Mesodermal cell (in vitro differentiated cells): ENCODE data around the gene CNBD2.
"Not testable (repeated sequence)": the region's sequence is repeated elsewhere in the genome, so short reads cannot be mapped to it uniquely, and the experiment has no call there.

ENCODE experiments used
- H3K27ac ChIP-seq: 2 replicates; pipeline ENCODE4 v1.7.0; 2013; ENCODE audit warnings: mild to moderate bottlenecking, low read depth, low read length, moderate library complexity; ENCODE audit not compliant: severe bottlenecking
- H3K36me3 ChIP-seq: 2 replicates; pipeline ENCODE4 v1.7.1; 2013; ENCODE audit warnings: mild to moderate bottlenecking, low read length, moderate library complexity; ENCODE audit not compliant: control insufficient read depth, insufficient read depth
- H3K4me1 ChIP-seq: one replicate; pipeline ENCODE4 v1.7.1; 2013; ENCODE audit warnings: mild to moderate bottlenecking, low read length; ENCODE audit not compliant: insufficient read depth, control insufficient read depth, poor library complexity, severe bottlenecking
- H3K4me3 ChIP-seq: 2 replicates; pipeline ENCODE4 v1.7.0; 2013; ENCODE audit warnings: low read length, control low read depth, mild to moderate bottlenecking; ENCODE audit not compliant: insufficient read depth, poor library complexity, severe bottlenecking; ENCODE audit errors: extremely low read depth
- H3K9me3 ChIP-seq: 2 replicates; pipeline ENCODE4 v1.7.1; 2013; ENCODE audit warnings: mild to moderate bottlenecking, low read length, moderate library complexity; ENCODE audit not compliant: control insufficient read depth
- WGBS, 2 experiments: methylation state at CpG; one replicate each; pipeline ENCODE4 v1.1.5; 2013; ENCODE audit warnings: missing lambda C conversion rate in 2 of 2; ENCODE audit not compliant: insufficient coverage in 2 of 2; 5-methylcytosine and 5-hydroxymethylcytosine counted together

CNBD2 gene

GRCh38 chr20:36061754-36062153 is 93.4 kb downstream of the CNBD2 start:
- Histone ChIP-seq H3K36me3 (no peaks in the 10 kb centered on the region), H3K4me1 (peaks cover 14% of the 10 kb centered on the region), H3K4me3 (no peak overlapping the region), H3K27ac (no peak overlapping the region), H3K9me3 (no peaks in the 10 kb centered on the region)
- WGBS, 2 experiments, result 100% methylated on average over 1 of the region's 1 CpG

GRCh38 chr20:36062799-36063198 is 94.4 kb downstream of the CNBD2 start:
- Histone ChIP-seq H3K27ac (no peak overlapping the region), H3K9me3 (no peaks in the 10 kb centered on the region), H3K4me3 (no peak overlapping the region), H3K4me1 (peaks cover 14% of the 10 kb centered on the region), H3K36me3 (no peaks in the 10 kb centered on the region)
- WGBS, 2 experiments, result 83% methylated on average over 1 of the region's 1 CpG; no CpG with 5 or more reads in 1 of the 2 experiments

GRCh38 chr20:36063916-36064657 is 95.7 kb downstream of the CNBD2 start:
- H3K36me3 ChIP-seq, result no peaks in the 10 kb centered on the region
- WGBS, 2 experiments, result 18 to 23% methylated on average over 12 to 21 of the region's 26 CpGs

GRCh38 chr20:36064658-36065426 is 96.5 kb downstream of the CNBD2 start:
- Histone ChIP-seq H3K27ac (peak overlapping the region; percentile 79), H3K9me3 (no peaks in the 10 kb centered on the region), H3K4me1 (peaks cover 17% of the 10 kb centered on the region), H3K36me3 (no peaks in the 10 kb centered on the region), H3K4me3 (peak overlapping the region; percentile 36)
- 9 to 10% methylated on average over 60 to 61 of the region's 61 CpGs for WGBS, 2 experiments

More at GRCh38 chr20:36063916-36064657, 95.7 kb downstream of the CNBD2 start:
- Histone ChIP-seq H3K4me3 (peak overlapping the region; percentile 36), H3K9me3 (no peaks in the 10 kb centered on the region), H3K27ac (peak overlapping the region; percentile 79), H3K4me1 (peaks cover 14% of the 10 kb centered on the region)

- Histone ChIP-seq H3K4me3 (peak overlapping the region; percentile 36), H3K27ac (peak overlapping the region; percentile 79), H3K36me3 (no peaks in the 10 kb centered on the region), H3K9me3 (no peaks in the 10 kb centered on the region), H3K4me1 (peaks cover 20% of the 10 kb centered on the region)
- WGBS, 2 experiments, result 71 to 78% methylated on average over 20 to 24 of the region's 24 CpGs
Measured at GRCh38 chr20:36065427-36065998, 97.1 kb downstream of the CNBD2 start.

- no peak overlapping the region for H3K4me3 ChIP-seq
- WGBS, 2 experiments, result 82 to 86% methylated on average over 1 of the region's 2 CpGs
- H3K9me3 ChIP-seq, result no peaks in the 10 kb centered on the region
- H3K27ac ChIP-seq, result no peak overlapping the region
- peaks cover 20% of the 10 kb centered on the region for H3K4me1 ChIP-seq
- no peaks in the 10 kb centered on the region for H3K36me3 ChIP-seq
Measured at GRCh38 chr20:36066777-36067176, 98.4 kb downstream of the CNBD2 start.

GRCh38 chr20:36068526-36068925 is 100.1 kb downstream of the CNBD2 start:
- H3K36me3 ChIP-seq, H3K9me3 ChIP-seq, H3K4me3 ChIP-seq, H3K27ac ChIP-seq: not testable (repeated sequence)
- peaks cover 14% of the 10 kb centered on the region for H3K4me1 ChIP-seq
- WGBS, 2 experiments, result 96 to 97% methylated on average over 5 to 9 of the region's 11 CpGs

- H3K4me3 ChIP-seq, result no peak overlapping the region
- H3K36me3 ChIP-seq, result no peaks in the 10 kb centered on the region
- peaks cover 6% of the 10 kb centered on the region for H3K4me1 ChIP-seq
- H3K27ac ChIP-seq, result peak overlapping the region; percentile 41
- H3K9me3 ChIP-seq, result no peaks in the 10 kb centered on the region
- 28 to 39% methylated on average over 3 of the region's 8 CpGs for WGBS, 2 experiments
Measured at GRCh38 chr20:36070451-36070850, 102.1 kb downstream of the CNBD2 start.

- no peak overlapping the region for H3K27ac ChIP-seq
- 89 to 94% methylated on average over 1 of the region's 2 CpGs for WGBS, 2 experiments
- no peaks in the 10 kb centered on the region for H3K9me3 ChIP-seq
Measured at GRCh38 chr20:36071848-36072247, 103.5 kb downstream of the CNBD2 start.

GRCh38 chr20:36074983-36075382 is 106.6 kb downstream of the CNBD2 start:
- Histone ChIP-seq H3K36me3 (no peaks in the 10 kb centered on the region), H3K4me3 (no peak overlapping the region), H3K9me3 (peaks cover 5% of the 10 kb centered on the region), H3K4me1 (peaks cover 5% of the 10 kb centered on the region), H3K27ac (no peak overlapping the region)
- 77 to 92% methylated on average over 2 of the region's 2 CpGs for WGBS, 2 experiments

More at GRCh38 chr20:36071848-36072247, 103.5 kb downstream of the CNBD2 start:
- Histone ChIP-seq H3K4me3 (no peak overlapping the region), H3K4me1 (peaks cover 6% of the 10 kb centered on the region), H3K36me3 (no peaks in the 10 kb centered on the region)
